ENCODE data around the gene BMPR1B. TPM values are rescaled to one million over a fixed set of nuclear protein-coding genes. Genes with fewer than 3 reads are reported as not detected.
A peak's percentile ranks its signal among the peaks of the same experiment; 100 is the strongest.

Gene BMPR1B
- total and polyA plus RNA-seq, 5 donors from 2014 or later: 0.31 to 0.72 TPM; not detected in 3

DNA sequence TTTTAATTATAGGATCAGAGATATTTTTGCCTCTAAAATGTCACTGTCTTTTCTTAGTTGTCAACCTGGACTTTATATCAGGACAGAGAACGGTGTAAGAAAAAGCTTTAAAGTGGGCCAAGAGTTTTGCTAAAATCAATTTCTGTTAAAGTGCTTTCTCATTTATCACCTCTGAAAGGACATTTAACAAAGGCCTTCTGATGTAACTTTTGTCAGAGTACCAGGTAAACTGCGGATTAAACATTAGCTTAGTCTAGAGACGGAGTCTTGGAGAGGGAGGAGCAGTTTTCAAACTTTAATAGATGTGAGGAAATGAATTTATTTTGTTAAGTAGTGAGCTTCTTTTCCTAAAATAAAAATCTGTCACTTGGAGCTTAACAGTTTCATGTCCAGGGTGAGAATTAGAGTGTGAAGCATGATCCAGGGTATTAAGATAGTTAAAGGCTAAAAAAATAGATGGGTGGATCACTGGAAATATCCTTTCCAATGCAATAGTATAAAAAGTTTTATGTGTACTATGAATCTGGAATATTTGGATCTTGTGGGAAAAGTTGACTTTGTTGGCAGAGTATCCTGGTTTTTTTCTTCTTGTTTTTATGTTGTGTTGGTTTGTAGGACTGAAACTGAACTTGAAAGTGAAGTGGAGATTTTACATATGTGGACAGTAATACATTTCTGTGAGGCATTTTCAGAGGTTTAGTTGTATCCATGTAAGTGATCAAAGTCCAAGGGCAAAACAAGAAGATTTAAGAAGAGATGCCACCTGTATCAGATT is 33.6 kb upstream of the BMPR1B start:
- DNase-seq: no peak
- no peak for ATAC-seq (ENCODE audit: low read depth in 2 of 2)
- no peaks in the 10 kb centered on the region for H3K4me1 Mint-ChIP-seq
- peaks cover 0 to 3% (median 0%) of the 10 kb centered on the region in 7 donors for H3K9me3 Mint-ChIP-seq
- Histone ChIP-seq H3K4me3 (ENCODE audit: low read depth, low read length) (no peak overlapping the region), H3K9me3 (ENCODE audit: control insufficient read depth in 2 of 2, low read length in 2 of 2) (no peaks in the 10 kb centered on the region), H3K4me1 (ENCODE audit: control insufficient read depth, insufficient read depth, low read length, poor library complexity, severe bottlenecking) (no peaks in the 10 kb centered on the region), H3K27me3 (ENCODE audit: control insufficient read depth, insufficient read depth, low read length) (no peaks in the 10 kb centered on the region), H3K36me3 (ENCODE audit: control insufficient read depth, insufficient read depth, low read length) (no peaks in the 10 kb centered on the region), H3K27ac (ENCODE audit: insufficient read depth, low read length, poor library complexity, severe bottlenecking) (no peak overlapping the region)
- peaks cover 4% of the 10 kb centered on the region for H3K27me3 Mint-ChIP-seq
- no peak overlapping the region for H3K27ac Mint-ChIP-seq
- no peak overlapping the region for H3K4me3 Mint-ChIP-seq
- no peaks in the 10 kb centered on the region for H3K36me3 Mint-ChIP-seq

DNA sequence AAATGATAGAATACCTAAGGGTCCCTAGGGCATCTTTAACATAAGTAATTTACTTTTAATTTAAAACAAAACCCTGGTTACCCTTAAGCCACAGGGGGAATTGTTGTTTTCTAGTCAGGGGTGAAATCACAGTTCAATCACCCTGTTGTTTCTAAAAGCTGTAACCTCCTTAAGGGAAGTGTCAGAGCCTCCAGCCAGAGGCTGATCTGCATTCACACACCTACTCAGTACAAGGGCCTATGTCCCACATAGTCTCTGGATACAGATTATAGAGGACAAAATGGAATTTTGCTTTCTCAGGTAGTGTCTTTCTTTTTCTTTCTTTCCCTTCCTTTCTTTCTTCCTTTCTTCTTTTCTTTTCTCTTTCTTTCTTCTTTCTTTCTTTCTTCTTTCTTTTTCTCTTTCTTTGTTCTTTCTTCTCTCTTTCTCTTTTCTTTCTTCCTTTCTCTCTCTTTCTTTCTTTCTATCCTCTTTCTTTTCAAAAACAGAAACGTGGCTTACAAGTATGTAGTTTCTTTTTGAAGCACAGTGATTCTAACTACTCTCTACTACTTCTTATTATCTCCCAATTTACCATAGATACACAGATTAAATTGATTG is 31.1 kb upstream of the BMPR1B start:
- no peaks in the 10 kb centered on the region for H3K4me1 Mint-ChIP-seq

DNA sequence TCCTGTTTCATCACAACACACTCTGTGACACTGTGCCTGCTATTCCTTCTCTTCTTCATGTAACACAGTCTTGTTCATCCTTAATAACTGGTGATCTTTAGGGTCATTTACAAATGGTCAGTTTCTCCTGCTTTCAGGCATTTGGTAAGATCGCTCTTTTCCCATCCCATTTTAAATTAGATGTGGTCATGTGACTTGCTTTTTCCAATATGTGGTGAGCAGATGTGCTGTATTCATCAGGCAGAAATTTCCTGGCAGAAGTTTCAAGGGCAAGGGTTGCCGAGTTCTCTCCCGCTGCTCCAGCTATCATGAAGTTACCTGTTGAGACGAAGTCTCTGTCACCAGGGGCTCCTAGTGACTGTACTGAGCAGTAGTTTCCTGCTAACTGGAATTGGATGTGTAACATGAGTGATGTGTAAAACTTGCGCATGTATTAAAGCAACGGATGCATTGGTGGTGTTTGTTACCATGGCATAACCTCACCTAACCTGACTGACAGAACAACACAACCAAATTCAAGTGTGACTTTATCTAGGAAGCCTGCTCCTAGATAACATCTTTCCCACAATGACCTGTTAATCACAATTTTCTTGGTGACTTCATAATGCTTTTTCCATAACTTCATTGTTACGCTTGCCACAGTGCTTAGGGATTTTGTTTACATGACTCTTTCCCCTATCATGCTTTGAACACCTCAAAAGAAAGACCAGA is 29.5 kb upstream of the BMPR1B start:
- H3K27ac ChIP-seq (ENCODE audit: insufficient read depth, low read length, poor library complexity, severe bottlenecking): no peak overlapping the region
- peaks cover 4% of the 10 kb centered on the region for H3K27me3 Mint-ChIP-seq

More for the DNA sequence above, 31.1 kb upstream of the BMPR1B start:
- Mint-ChIP-seq H3K36me3 (no peaks in the 10 kb centered on the region), H3K27me3 (peaks cover 4% of the 10 kb centered on the region), H3K4me3 (no peak overlapping the region), H3K9me3 (peaks cover 0 to 1% (median 0%) of the 10 kb centered on the region in 7 donors), H3K27ac (no peak overlapping the region)
- ATAC-seq (ENCODE audit: low read depth in 2 of 2) (no peak), DNase-seq (no peak)
- no peaks in the 10 kb centered on the region for H3K9me3 ChIP-seq (ENCODE audit: control insufficient read depth in 2 of 2, low read length in 2 of 2)
- no peak overlapping the region for H3K4me3 ChIP-seq (ENCODE audit: low read depth, low read length)
- no peaks in the 10 kb centered on the region for H3K27me3 ChIP-seq (ENCODE audit: control insufficient read depth, insufficient read depth, low read length)
- no peaks in the 10 kb centered on the region for H3K36me3 ChIP-seq (ENCODE audit: control insufficient read depth, insufficient read depth, low read length)
- no peak overlapping the region for H3K27ac ChIP-seq (ENCODE audit: insufficient read depth, low read length, poor library complexity, severe bottlenecking)
- H3K4me1 ChIP-seq (ENCODE audit: control insufficient read depth, insufficient read depth, low read length, poor library complexity, severe bottlenecking): no peaks in the 10 kb centered on the region

DNA sequence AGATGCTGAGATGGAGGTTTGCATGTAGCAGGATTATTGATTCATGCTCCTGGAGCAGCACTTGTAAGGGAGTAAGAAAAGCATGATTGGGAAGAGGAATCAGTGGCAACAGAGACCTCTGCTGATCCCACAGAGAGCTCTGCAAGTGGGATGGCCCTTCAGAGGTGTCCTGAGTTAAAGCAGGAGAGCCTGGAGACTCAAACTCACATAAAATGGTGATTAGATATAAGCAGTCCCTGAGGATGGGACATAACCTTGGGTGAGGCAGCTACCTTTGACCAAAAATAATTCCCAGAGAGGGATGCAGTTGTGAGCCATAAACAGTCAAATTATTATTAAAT is 25.4 kb upstream of the BMPR1B start:
- Histone ChIP-seq H3K27ac (ENCODE audit: insufficient read depth, low read length, poor library complexity, severe bottlenecking) (no peak overlapping the region), H3K4me3 (ENCODE audit: low read depth, low read length) (no peak overlapping the region), H3K36me3 (ENCODE audit: control insufficient read depth, insufficient read depth, low read length) (no peaks in the 10 kb centered on the region), H3K4me1 (ENCODE audit: control insufficient read depth, insufficient read depth, low read length, poor library complexity, severe bottlenecking) (no peaks in the 10 kb centered on the region), H3K9me3 (ENCODE audit: control insufficient read depth in 2 of 2, low read length in 2 of 2) (no peaks in the 10 kb centered on the region), H3K27me3 (ENCODE audit: control insufficient read depth, insufficient read depth, low read length) (no peaks in the 10 kb centered on the region)
- no peak overlapping the region for H3K4me3 Mint-ChIP-seq
- H3K36me3 Mint-ChIP-seq: no peaks in the 10 kb centered on the region
- no peak for ATAC-seq (ENCODE audit: low read depth in 2 of 2)
- peaks cover 0 to 1% (median 0%) of the 10 kb centered on the region in 7 donors for H3K9me3 Mint-ChIP-seq
- H3K4me1 Mint-ChIP-seq: no peaks in the 10 kb centered on the region
- no peak for DNase-seq
- H3K27ac Mint-ChIP-seq: no peak overlapping the region
- no peaks in the 10 kb centered on the region for H3K27me3 Mint-ChIP-seq

More for the DNA sequence above, 29.5 kb upstream of the BMPR1B start:
- peaks cover 0 to 1% (median 0%) of the 10 kb centered on the region in 7 donors for H3K9me3 Mint-ChIP-seq
- H3K4me1 ChIP-seq (ENCODE audit: control insufficient read depth, insufficient read depth, low read length, poor library complexity, severe bottlenecking): no peaks in the 10 kb centered on the region
- H3K27me3 ChIP-seq (ENCODE audit: control insufficient read depth, insufficient read depth, low read length): no peaks in the 10 kb centered on the region
- H3K9me3 ChIP-seq (ENCODE audit: control insufficient read depth in 2 of 2, low read length in 2 of 2): no peaks in the 10 kb centered on the region
- H3K27ac Mint-ChIP-seq: peak overlapping the region in 1 of 3 donors; percentile 11
- no peaks in the 10 kb centered on the region for H3K36me3 ChIP-seq (ENCODE audit: control insufficient read depth, insufficient read depth, low read length)
- no peak overlapping the region for H3K4me3 Mint-ChIP-seq
- H3K4me1 Mint-ChIP-seq: no peaks in the 10 kb centered on the region
- DNase-seq: no peak
- H3K36me3 Mint-ChIP-seq: no peaks in the 10 kb centered on the region
- H3K4me3 ChIP-seq (ENCODE audit: low read depth, low read length): no peak overlapping the region
- no peak for ATAC-seq (ENCODE audit: low read depth in 2 of 2)

DNA sequence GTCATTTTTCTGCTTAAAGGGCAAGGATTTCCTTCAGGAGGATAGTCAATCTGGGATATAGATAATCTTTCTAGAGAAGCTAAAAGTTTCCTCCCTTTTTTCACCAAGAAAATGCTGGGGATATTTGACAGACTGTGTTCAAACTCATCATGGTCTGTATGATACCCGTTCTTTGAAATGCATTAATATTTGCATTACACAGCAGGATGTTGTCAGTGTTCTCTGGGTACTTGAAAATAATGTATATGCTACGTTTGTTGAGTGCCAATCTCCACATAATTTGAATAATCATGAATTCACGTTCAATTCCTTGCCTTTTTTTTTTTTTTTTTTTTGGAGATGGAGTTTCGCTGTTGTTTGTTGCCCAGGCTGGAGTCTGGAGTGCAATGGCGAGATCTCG is 18.0 kb upstream of the BMPR1B start:
- H3K4me1 Mint-ChIP-seq: no peaks in the 10 kb centered on the region
- ATAC-seq (ENCODE audit: low read depth in 2 of 2) (no peak), DNase-seq (no peak)
- H3K27ac ChIP-seq (ENCODE audit: insufficient read depth, low read length, poor library complexity, severe bottlenecking): no peak overlapping the region
- peaks cover 0 to 3% (median 0%) of the 10 kb centered on the region in 7 donors for H3K9me3 Mint-ChIP-seq
- H3K4me1 ChIP-seq (ENCODE audit: control insufficient read depth, insufficient read depth, low read length, poor library complexity, severe bottlenecking): no peaks in the 10 kb centered on the region
- no peak overlapping the region for H3K4me3 Mint-ChIP-seq
- no peaks in the 10 kb centered on the region for H3K36me3 ChIP-seq (ENCODE audit: control insufficient read depth, insufficient read depth, low read length)
- no peaks in the 10 kb centered on the region for H3K36me3 Mint-ChIP-seq
- H3K27ac Mint-ChIP-seq: no peak overlapping the region
- no peak overlapping the region for H3K4me3 ChIP-seq (ENCODE audit: low read depth, low read length)
- H3K27me3 Mint-ChIP-seq: peaks cover 6% of the 10 kb centered on the region
- H3K27me3 ChIP-seq (ENCODE audit: control insufficient read depth, insufficient read depth, low read length): no peaks in the 10 kb centered on the region
- H3K9me3 ChIP-seq (ENCODE audit: control insufficient read depth in 2 of 2, low read length in 2 of 2): no peaks in the 10 kb centered on the region

DNA sequence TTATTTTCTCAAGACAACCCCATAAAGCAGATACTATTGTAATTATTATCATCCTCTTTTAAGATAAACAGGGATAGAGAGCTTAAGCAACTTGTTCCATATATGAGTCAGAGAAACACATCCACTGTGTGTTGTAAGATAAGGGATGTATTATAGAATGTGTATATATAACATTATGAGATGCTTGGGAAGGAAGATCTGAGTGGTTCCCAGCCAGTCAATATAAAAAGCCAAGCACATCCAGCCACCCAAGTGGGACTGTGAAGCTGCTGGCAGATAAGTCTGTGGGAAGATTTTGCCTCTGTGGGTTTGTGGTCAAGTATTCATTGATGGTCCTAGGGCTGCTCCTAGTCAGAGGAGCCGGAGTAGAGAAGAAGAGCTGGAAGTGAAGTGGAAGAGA is 16.5 kb upstream of the BMPR1B start:
- ATAC-seq (ENCODE audit: low read depth in 2 of 2): no peak
- no peaks in the 10 kb centered on the region for H3K4me1 ChIP-seq (ENCODE audit: control insufficient read depth, insufficient read depth, low read length, poor library complexity, severe bottlenecking)
- Mint-ChIP-seq H3K4me3 (no peak overlapping the region), H3K27ac (no peak overlapping the region), H3K27me3 (peaks cover 6% of the 10 kb centered on the region), H3K9me3 (peaks cover 0 to 3% (median 0%) of the 10 kb centered on the region in 7 donors), H3K4me1 (no peaks in the 10 kb centered on the region), H3K36me3 (no peaks in the 10 kb centered on the region)
- no peak overlapping the region for H3K27ac ChIP-seq (ENCODE audit: insufficient read depth, low read length, poor library complexity, severe bottlenecking)
- DNase-seq: no peak
- no peaks in the 10 kb centered on the region for H3K9me3 ChIP-seq (ENCODE audit: control insufficient read depth in 2 of 2, low read length in 2 of 2)
- H3K36me3 ChIP-seq (ENCODE audit: control insufficient read depth, insufficient read depth, low read length): no peaks in the 10 kb centered on the region
- no peaks in the 10 kb centered on the region for H3K27me3 ChIP-seq (ENCODE audit: control insufficient read depth, insufficient read depth, low read length)
- H3K4me3 ChIP-seq (ENCODE audit: low read depth, low read length): no peak overlapping the region

DNA sequence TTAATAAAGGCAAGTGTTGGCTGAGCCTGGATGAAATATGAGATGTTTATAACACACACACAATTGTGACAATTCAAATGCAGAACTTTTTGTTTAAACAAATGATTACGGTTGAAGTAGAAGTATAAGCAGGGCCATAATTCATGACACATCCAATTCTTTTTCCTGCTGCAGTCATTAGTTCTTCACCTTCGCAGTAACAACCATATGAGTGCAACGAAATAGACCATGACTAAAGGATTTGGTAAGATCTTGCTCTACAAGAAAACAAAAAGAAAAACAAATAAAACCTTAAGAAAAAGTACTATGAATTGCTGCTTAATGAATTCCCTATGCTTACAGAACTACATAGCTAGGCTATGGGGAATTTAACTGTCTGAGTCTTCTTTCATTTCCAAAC is 13.9 kb upstream of the BMPR1B start:
- Histone ChIP-seq H3K27ac (ENCODE audit: insufficient read depth, low read length, poor library complexity, severe bottlenecking) (no peak overlapping the region), H3K27me3 (ENCODE audit: control insufficient read depth, insufficient read depth, low read length) (no peaks in the 10 kb centered on the region), H3K4me1 (ENCODE audit: control insufficient read depth, insufficient read depth, low read length, poor library complexity, severe bottlenecking) (no peaks in the 10 kb centered on the region), H3K9me3 (ENCODE audit: control insufficient read depth in 2 of 2, low read length in 2 of 2) (no peaks in the 10 kb centered on the region), H3K36me3 (ENCODE audit: control insufficient read depth, insufficient read depth, low read length) (no peaks in the 10 kb centered on the region), H3K4me3 (ENCODE audit: low read depth, low read length) (no peak overlapping the region)
- H3K4me3 Mint-ChIP-seq: no peak overlapping the region
- H3K4me1 Mint-ChIP-seq: no peaks in the 10 kb centered on the region
- no peak overlapping the region for H3K27ac Mint-ChIP-seq
- H3K9me3 Mint-ChIP-seq: peaks cover 0 to 3% (median 0%) of the 10 kb centered on the region in 7 donors
- no peaks in the 10 kb centered on the region for H3K36me3 Mint-ChIP-seq
- DNase-seq (no peak), ATAC-seq (ENCODE audit: low read depth in 2 of 2) (no peak)
- H3K27me3 Mint-ChIP-seq: peaks cover 6% of the 10 kb centered on the region

Data from CD4-positive, CD25-positive, alpha-beta regulatory T cell (primary cell).